ENCODE data around the gene PLXNC1.

Gene PLXNC1

DNA sequence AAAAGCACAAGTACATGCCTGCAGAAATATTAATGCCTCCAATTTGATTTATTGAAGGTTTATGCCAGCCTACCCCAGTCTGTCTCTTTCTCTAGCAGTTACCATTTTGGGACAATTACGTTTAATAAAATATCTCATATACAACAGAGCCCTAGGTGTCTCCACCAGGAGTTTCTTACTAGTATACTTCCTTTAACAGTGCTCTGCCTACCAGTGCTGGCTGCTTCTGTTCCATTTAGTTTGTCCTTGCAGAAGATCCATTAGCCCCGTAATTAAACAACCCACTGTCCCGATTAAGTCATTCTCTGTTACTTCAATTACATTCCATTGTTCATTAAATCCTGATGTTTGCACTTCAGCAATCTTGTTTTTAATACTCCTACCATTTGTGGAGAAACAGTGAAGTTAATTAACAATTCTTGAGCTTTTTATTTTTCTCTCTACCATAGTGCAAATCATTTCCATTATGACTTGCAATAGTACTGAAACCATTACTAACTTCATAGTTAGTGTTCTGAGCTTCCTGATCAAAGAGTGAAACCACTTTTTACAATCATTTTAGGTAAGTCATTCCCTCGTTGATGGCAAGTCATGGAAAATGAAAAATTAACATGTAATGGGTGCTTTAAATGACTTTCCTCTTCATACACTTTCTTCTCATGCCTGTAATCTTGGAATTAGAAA lies 121.1 kb downstream of the PLXNC1 start:
- no peak for DNase-seq

DNA sequence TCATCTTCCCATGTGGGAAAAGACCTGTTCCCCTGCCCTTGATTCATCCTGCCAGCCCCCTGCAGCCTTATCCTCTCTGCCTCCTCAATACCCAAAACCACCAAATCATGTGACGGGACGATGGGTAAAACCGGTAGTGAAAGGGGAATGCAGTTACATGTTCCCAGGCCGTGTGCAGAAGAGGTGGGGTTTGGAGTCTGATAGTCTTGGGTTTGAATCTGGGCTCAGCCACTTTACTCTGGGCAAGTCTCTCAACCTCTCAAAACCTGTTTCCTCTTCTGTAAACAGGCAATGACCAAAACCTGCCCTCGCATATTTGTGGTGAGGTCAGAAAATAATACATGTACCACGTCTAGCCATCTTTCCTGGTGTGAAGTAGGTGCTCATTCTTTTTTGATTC lies 123.0 kb downstream of the PLXNC1 start:
- no peak for DNase-seq

DNA sequence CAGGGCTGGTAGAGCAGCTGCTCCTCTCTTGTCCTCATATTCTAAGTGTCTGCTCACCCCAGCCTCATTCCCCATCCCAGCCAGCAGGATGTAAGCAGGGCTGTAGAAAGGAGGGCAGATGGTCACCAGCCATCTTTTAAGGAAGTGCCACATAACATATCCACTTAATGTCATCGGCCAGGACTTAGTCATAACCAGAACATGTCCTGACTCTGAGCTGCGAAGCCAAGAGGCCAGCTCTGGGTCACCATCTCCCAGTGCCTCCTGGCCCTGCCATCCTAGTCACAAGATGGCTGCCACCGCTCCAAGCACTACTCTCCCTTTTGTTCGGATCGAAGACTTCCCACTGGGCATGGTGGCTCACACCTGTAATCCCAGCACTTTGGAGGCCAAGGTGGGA lies 123.9 kb downstream of the PLXNC1 start:
- no peak for DNase-seq

- DNase-seq: no peak
Measured at GRCh38 chr12:94273272-94273671, 124.9 kb downstream of the PLXNC1 start.

DNA sequence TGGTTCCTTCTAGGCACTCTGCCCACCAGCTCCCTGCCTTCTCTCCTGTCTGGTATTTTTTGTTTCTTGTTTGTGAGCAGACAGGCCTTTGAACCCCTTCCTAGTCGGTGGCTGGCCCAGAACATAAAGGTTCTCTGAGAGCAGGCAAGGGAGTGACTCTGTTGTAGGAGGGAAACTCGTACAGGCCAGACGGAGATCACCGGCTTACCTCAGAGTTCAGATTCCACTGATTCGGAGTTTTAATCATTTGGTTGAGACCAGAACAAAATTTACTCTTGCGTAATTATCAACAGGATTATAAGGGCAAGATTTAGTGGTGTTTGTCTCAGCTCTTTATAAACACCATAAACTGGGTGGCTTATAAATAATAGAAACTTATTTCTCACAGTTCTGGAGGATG lies 128.3 kb downstream of the PLXNC1 start:
- no peak for DNase-seq

DNA sequence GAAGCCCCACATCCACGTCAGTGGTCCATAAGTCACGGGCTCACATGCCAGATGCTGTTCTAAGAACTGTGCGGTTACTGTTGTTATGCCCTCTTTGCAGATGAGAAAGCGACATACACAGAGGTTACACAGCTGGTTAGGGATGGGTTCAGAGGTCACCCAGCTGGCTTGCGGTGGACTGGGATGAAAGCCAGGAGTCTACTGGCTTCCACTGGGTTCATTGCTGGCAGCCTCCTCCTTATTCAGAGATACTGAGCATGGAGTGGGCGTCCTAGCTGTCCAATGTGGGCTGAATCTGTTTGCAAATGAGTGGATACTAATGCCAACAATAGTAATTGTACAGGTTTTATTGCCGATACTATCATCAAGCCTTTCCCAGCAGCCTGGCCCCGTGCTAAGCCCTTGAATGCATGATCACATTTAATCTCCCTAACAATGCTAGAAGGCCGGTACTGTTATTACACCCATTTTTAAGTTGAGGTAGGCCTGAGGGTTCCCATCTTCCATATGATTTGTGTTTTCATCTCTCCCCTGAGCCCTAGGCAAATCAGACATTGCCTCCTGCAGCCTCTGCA lies 129.1 kb downstream of the PLXNC1 start:
- no peak for DNase-seq

DNA sequence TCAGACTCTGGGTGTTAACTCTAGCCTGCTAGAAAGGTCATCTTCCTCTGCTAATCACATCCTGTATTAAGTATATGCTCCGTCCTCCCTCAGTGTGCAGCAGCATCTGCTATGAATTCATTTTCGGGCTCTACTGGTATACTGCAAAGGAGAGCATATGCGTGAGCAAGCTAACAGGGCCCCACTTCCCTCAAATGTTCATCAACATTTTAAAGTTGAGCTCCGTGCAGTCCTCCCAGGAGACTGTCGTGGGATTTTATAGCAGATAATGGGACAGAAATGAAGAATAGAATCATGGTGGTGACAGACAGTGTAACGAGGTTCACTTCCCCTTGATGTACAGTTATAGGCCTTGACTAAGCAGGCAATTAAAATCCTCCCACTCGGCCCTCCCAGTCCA lies 131.7 kb downstream of the PLXNC1 start:
- DNase-seq: no peak

GRCh38 chr12:94282675-94283074 lies 134.3 kb downstream of the PLXNC1 start:
- no peak for DNase-seq

DNA sequence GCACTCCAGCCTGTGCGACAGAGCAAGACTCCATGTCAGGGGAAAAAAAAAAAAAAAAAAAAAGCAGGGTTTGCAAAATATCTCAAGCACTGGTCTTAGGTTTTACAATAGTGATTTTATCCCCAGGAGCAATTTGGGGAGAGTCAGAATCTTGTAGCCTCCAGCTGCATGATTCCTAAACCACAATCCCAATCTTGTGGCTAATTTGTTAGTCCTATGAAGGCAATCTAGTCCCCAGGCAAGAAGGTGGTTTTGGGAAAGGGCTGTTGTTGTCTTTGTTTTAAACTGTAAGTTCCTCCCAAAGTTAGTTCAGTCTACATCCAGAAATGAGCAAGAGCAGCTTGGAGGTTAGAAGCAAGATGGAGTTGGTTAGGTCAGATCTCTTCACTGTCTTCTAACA lies 135.7 kb downstream of the PLXNC1 start:
- DNase-seq: no peak

DNA sequence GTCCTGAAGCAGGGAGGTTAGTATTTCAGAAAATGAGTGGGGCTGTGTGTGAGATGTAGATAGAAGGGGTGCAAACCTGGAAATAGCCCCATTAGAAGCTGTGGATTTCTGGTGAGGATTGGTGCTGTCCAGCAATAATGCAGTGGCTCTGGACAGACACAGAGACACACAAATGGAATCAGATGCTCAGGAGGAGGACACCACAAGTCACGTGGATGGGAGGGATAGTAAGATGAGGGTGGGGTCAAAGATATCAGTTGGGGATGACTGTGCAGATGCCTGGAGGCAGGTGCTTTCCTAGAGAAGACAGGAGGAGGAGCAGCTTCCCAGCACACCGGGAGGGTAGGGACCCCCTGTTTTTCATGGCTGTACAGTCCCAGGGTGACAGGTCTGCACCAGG lies 136.5 kb downstream of the PLXNC1 start:
- no peak for DNase-seq

DNA sequence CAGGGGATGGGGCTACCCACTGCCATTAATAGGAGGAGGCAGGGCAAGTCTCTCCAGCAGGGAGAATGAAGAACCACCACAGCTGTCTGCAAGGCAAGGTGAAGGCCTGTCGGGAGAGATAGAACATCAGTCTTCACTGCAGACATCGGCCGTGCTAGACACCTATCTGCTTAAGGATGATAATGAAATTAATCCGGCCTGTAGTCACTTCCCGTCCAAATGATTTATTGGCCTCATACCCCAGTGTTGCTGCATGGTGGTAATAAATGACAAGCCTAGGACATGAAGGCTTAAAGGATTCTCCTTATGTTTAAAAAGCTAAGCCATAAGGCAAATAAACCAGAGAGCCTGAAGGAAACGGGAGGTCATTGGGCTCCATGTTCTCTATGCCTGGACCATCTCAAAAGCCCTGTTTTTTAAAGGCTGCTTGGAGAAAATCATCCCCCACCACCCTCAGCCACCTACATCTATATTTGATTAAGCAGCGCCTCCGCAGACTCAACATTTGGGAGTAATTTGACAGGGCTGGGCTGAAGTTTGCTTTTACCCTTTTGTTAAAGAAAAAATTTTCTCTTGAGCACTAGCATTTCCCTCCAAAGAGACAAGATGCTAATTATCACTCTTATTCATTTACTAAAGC lies 137.7 kb downstream of the PLXNC1 start:
- DNase-seq: no peak

DNA sequence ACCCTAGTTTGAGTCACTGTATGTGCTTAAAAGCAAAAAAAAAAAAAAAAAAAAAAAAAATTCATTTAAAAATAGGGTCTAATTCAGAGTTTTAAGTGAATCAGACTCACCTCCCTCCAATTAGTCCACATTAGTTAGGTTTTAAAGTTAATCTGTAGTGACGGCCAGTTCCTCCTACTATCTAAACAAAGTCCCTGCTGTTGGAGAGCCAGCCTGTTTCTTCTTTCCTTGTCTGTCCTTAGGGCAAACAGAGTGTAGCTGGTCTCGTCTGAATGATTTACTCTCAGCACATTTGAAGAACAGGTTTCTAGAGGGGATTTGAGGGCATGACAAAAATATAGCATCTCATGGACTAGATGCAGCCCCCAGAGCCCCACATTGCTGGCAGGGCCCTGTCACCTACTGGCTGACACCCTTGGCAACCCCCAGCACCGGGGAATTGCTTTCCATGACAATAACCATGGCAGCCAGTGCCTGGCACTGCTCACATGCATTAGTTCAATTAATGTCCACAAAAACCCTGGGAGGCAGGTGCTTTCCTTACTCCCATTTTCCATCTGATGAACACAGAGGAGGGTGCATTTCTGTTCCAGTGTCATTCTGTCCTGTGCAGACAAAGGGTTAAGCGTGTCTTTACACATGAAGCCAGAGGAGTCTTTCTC lies 138.3 kb downstream of the PLXNC1 start:
- DNase-seq: no peak

- no peak for DNase-seq
Measured at GRCh38 chr12:94287245-94287628, 138.9 kb downstream of the PLXNC1 start.

DNA sequence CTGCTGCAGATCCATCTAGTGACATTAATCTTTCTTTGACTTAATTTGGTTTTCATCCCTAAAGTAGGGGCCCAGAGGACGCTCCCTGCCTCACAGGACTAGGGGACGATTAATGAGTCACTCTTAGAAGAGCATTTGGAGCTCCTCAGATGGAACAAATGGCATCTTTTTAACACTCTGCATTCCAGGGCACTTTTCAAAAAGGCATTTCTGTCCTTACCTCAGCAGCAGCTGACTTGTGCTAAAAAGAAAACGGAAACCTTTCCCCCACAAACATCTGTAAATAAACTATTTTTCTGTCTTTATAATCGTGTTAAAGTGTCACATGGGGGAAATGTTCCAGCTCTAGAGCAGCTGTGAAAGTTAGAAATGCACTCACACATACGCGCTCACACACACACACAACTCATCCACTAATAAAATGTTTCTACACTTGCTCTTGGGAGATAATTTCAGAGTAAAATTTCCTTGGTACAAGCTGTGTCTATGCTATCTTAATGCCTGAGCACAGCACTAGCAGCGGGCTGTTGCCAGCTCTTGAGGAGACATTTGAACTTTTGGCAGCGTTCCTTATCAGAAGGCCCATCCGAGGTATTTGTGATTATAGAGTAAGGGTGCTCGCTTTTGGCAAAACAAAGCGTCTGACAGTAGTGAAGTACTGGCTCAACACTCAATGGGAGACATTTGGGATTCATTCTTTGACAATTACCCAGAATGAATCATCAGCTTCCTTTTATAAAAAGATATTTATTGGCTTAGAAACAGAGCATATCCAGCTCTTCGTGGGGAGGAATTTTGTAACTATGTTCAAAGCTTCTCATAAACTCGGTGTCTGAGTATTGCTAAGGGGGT lies 141.3 kb downstream of the PLXNC1 start:
- no peak for DNase-seq

DNA sequence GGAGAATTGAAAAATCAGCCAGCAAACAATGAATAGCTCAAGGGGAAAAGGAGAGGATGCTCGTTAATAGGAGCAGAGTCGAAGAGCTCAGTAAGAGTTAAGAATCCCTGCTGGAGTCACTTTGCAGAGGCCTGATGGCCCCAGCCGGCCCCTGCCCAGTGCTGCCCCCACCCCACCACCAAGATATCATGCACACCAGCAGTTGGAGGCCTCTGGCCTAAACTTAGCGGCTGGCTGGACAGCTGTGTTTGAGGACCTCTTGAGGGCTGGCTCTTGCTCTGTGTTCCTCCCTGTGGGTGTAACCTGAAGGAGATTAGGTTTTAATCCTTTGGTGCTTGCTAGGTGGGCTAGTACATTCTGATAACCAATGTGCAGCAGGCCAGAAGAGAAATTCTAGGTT lies 142.0 kb downstream of the PLXNC1 start:
- DNase-seq: no peak

- no peak for DNase-seq
Measured at GRCh38 chr12:94297096-94297699, 148.8 kb downstream of the PLXNC1 start.

- no peak for DNase-seq
Measured at GRCh38 chr12:94297876-94298505, 149.6 kb downstream of the PLXNC1 start.

GRCh38 chr12:94299846-94300245 lies 151.5 kb downstream of the PLXNC1 start:
- no peak for DNase-seq

- DNase-seq: no peak
Measured at GRCh38 chr12:94304012-94304411, 155.6 kb downstream of the PLXNC1 start.

GRCh38 chr12:94304566-94305061 lies 156.2 kb downstream of the PLXNC1 start:
- DNase-seq: no peak

GRCh38 chr12:94305130-94305957 lies 157.0 kb downstream of the PLXNC1 start:
- no peak for DNase-seq

All from activated CD8-positive, alpha-beta memory T cell treated with anti-CD3 and anti-CD28 coated beads for 24 hours (primary cell).